ENCODE results near the gene POLR3H. TPM values are rescaled to one million over a fixed set of nuclear protein-coding genes. Genes with fewer than 3 reads are reported as not detected.

The POLR3H gene
- total RNA-seq, 1 donor from 2014 or later: 44.5 TPM

DNA sequence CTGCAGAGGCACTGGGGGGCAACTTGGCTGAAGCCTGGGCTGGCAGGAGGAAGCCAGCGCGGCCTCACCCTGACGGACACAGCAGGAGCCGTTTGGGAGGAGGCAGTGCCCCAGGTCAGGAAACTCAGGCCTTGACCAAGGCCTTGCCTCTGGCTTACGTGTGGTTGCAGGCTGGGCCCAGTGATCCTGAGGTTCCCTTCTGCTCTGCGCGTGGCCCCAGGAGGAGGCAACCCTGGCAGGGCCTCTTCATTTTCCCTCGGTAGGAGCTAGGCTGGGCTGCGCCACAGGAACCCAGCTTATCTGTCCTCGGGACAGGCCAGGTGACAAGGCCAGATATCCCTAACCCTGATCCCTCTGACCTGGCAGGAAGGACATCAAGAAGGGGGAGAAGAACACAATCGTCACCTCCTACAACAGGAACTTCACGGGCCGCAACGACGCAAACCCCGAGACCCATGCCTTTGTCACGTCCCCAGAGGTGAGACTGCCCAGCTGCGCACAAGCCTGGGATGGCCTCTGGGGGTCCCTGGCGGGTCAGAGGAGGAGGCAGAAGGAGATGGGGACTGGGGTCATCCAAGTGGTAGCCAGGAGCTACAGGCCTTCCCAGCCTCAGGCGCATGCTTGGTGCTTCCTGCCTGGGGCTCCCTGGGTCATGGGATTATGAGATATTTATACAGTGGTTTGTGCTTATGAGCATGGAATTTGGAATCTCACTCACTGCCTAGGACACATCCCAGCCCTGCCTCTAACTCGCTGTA, 20.6 kb downstream of the POLR3H start:
- FAIRE-seq: no peak

DNA sequence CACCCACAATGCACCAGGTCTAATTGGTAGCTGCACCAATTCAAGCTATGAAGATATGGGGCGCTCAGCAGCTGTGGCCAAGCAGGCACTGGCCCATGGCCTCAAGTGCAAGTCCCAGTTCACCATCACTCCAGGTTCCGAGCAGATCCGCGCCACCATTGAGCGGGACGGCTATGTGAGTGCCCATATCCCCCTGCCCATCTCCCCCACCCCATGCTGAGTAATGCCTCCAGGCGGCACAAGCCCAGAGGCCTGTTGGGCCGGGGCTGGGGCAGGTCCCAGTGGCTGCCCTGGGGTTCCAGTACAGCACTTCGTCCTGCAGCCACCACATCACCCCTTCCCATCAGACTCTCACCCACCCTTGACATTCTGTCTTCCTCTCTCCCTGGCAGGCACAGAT, 21.5 kb downstream of the POLR3H start:
- peaks cover 4% of the 10 kb centered on the region for H3K4me1 Mint-ChIP-seq (ENCODE audit: low read depth, unreplicated experiment)
- DNase-seq (ENCODE audit: low read depth): no peak

More for the DNA sequence above, 20.6 kb downstream of the POLR3H start:
- Histone ChIP-seq H3K79me2 (ENCODE audit: insufficient read depth, low read length) (peaks cover 3% of the 10 kb centered on the region), H3K9me3 (ENCODE audit: insufficient read depth, low read depth, low read length) (no peaks in the 10 kb centered on the region), H3K9ac (ENCODE audit: low read length) (peak overlapping the region; percentile 24), H2AFZ (ENCODE audit: low read depth, low read length) (no peak overlapping the region), H3K4me3 (ENCODE audit: insufficient read depth, low read depth, low read length) (no peak overlapping the region), H3K36me3 (ENCODE audit: insufficient read depth, low read length) (peaks cover 22% of the 10 kb centered on the region), H3K27me3 (ENCODE audit: insufficient read depth, low read length) (no peaks in the 10 kb centered on the region), H3K27ac (ENCODE audit: low read depth, low read length) (peak overlapping the region; percentile 58), H4K20me1 (ENCODE audit: insufficient read depth, low read length) (peaks cover 43% of the 10 kb centered on the region), H3K4me1 (ENCODE audit: insufficient read depth, low read length) (peaks cover 9% of the 10 kb centered on the region), H3K4me2 (ENCODE audit: low read length) (no peak overlapping the region)
- TF ChIP-seq, protein P1, sequence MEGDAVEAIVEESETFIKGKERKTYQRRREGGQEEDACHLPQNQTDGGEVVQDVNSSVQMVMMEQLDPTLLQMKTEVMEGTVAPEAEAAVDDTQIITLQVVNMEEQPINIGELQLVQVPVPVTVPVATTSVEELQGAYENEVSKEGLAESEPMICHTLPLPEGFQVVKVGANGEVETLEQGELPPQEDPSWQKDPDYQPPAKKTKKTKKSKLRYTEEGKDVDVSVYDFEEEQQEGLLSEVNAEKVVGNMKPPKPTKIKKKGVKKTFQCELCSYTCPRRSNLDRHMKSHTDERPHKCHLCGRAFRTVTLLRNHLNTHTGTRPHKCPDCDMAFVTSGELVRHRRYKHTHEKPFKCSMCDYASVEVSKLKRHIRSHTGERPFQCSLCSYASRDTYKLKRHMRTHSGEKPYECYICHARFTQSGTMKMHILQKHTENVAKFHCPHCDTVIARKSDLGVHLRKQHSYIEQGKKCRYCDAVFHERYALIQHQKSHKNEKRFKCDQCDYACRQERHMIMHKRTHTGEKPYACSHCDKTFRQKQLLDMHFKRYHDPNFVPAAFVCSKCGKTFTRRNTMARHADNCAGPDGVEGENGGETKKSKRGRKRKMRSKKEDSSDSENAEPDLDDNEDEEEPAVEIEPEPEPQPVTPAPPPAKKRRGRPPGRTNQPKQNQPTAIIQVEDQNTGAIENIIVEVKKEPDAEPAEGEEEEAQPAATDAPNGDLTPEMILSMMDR (IDR thresholded peaks at IDR 0.05; ENCODE audit: insufficient read depth, low read depth, low read length): no peak
- TF ChIP-seq EZH2 (IDR thresholded peaks at IDR 0.05; ENCODE audit: insufficient read depth, low read length): no peak
- peaks cover 4% of the 10 kb centered on the region for H3K4me1 Mint-ChIP-seq (ENCODE audit: low read depth, unreplicated experiment)
- H3K27me3 Mint-ChIP-seq (ENCODE audit: low read depth, unreplicated experiment): no peaks in the 10 kb centered on the region
- H3K27ac Mint-ChIP-seq (ENCODE audit: unreplicated experiment): no peak overlapping the region
- H3K9me3 Mint-ChIP-seq (ENCODE audit: unreplicated experiment): peaks cover 2% of the 10 kb centered on the region
- DNase-seq (ENCODE audit: low read depth): peak; percentile 46
- no peak overlapping the region for H3K4me3 Mint-ChIP-seq (ENCODE audit: unreplicated experiment)
- peaks cover 5% of the 10 kb centered on the region for H3K36me3 Mint-ChIP-seq (ENCODE audit: low read depth, unreplicated experiment)

More for the DNA sequence above, 21.5 kb downstream of the POLR3H start:
- Histone ChIP-seq H3K9me3 (ENCODE audit: insufficient read depth, low read depth, low read length) (no peaks in the 10 kb centered on the region), H3K79me2 (ENCODE audit: insufficient read depth, low read length) (no peaks in the 10 kb centered on the region), H3K36me3 (ENCODE audit: insufficient read depth, low read length) (peaks cover 15% of the 10 kb centered on the region), H2AFZ (ENCODE audit: low read depth, low read length) (no peak overlapping the region), H3K4me2 (ENCODE audit: low read length) (no peak overlapping the region), H4K20me1 (ENCODE audit: insufficient read depth, low read length) (peaks cover 40% of the 10 kb centered on the region), H3K27ac (ENCODE audit: low read depth, low read length) (no peak overlapping the region), H3K4me1 (ENCODE audit: insufficient read depth, low read length) (peaks cover 9% of the 10 kb centered on the region), H3K27me3 (ENCODE audit: insufficient read depth, low read length) (no peaks in the 10 kb centered on the region), H3K4me3 (ENCODE audit: insufficient read depth, low read depth, low read length) (no peak overlapping the region), H3K9ac (ENCODE audit: low read length) (no peak overlapping the region)
- TF ChIP-seq, protein P1 (IDR thresholded peaks at IDR 0.05; ENCODE audit: insufficient read depth, low read depth, low read length): no peak
- no peak for TF ChIP-seq EZH2 (IDR thresholded peaks at IDR 0.05; ENCODE audit: insufficient read depth, low read length)
- H3K4me3 Mint-ChIP-seq (ENCODE audit: unreplicated experiment): no peak overlapping the region
- H3K27me3 Mint-ChIP-seq (ENCODE audit: low read depth, unreplicated experiment): no peaks in the 10 kb centered on the region
- peaks cover 2% of the 10 kb centered on the region for H3K9me3 Mint-ChIP-seq (ENCODE audit: unreplicated experiment)
- H3K36me3 Mint-ChIP-seq (ENCODE audit: low read depth, unreplicated experiment): peaks cover 4% of the 10 kb centered on the region
- H3K27ac Mint-ChIP-seq (ENCODE audit: unreplicated experiment): no peak overlapping the region
- no peak for FAIRE-seq

All from astrocyte (in vitro differentiated cells and primary cell).